Esophagus squamous epithelium (tissue), 5 donors: ENCODE results near the gene ROPN1. TPM values are rescaled to one million over a fixed set of nuclear protein-coding genes. Genes with fewer than 3 reads are reported as not detected.
"Not testable (repeated sequence)": the region's sequence is repeated elsewhere in the genome, so short reads cannot be mapped to it uniquely, and the experiment has no call there.

Experiments
- DNase-seq: peaks from one replicate; lab custom pipeline; 2025; lab: John Stamatoyannopoulos, UW
- H3K27ac ChIP-seq, 4 donors: fragments of 200-600 bp; sonication (generic); one replicate each; pipeline ENCODE4 v1.5.1; 2016 to 2019; ENCODE audit warnings: mild to moderate bottlenecking in 1 of 4
- H3K27me3 ChIP-seq, 4 donors: fragments of 200-600 bp; sonication (generic); 1 replicate in 3 of 4; 2 replicates in 1 of 4; pipeline versions ENCODE4 v1.5.1 to v1.6.0; 2017 to 2021; ENCODE audit warnings: antibody characterized with exemption in 1 of 4
- H3K36me3 ChIP-seq, 3 donors: fragments of 200-600 bp; sonication (generic); one replicate each; pipeline ENCODE4 v1.5.1; 2016 to 2019
- H3K4me1 ChIP-seq, 3 donors: fragments of 200-600 bp; sonication (generic); one replicate each; pipeline ENCODE4 v1.5.1; 2017 to 2019
- H3K4me3 ChIP-seq, 4 donors: fragments of 200-600 bp; sonication (generic); 1 replicate in 3 of 4; 2 replicates in 1 of 4; pipeline ENCODE4 v1.5.1; 2016 to 2019; ENCODE audit warnings: mild to moderate bottlenecking in 2 of 4, moderate library complexity in 1 of 4
- H3K9me3 ChIP-seq, 3 donors: fragments of 200-600 bp; sonication (generic); one replicate each; pipeline ENCODE4 v1.5.1; 2016 to 2019
- CTCF ChIP-seq, 6 experiments: fragments of 450-650 bp in 4 of 6; fragments of 200-600 bp in 2 of 6; sonication (generic) in 2 of 6; IDR thresholded peaks; one replicate each; pipeline ENCODE4 v1.5.1; 2016 to 2019; ENCODE audit warnings: antibody characterized with exemption in 6 of 6, mild to moderate bottlenecking in 4 of 6, moderate library complexity in 4 of 6
- POLR2A ChIP-seq, 4 donors: fragments of 450-650 bp; IDR thresholded peaks; one replicate each; pipeline ENCODE4 v1.6.1; 2017; ENCODE audit warnings: antibody characterized with exemption in 4 of 4, mild to moderate bottlenecking in 4 of 4, moderate library complexity in 3 of 4
- whole genome bisulfite sequencing, 2 donors: methylation state at CpG; one replicate each; pipeline ENCODE4 v1.1.5; 2018; 5-methylcytosine and 5-hydroxymethylcytosine counted together
- intact Hi-C: fragments of 100-400 bp; cut with DNase I; formaldehyde crosslinking; loops from one replicate; pipeline ENCODE4 v1.15.0; 2022
- total RNA-seq, 4 donors: library from RNA; depleted of rRNA; stranded (reverse); fragments of >200 nt; gene quantifications; one replicate each; pipeline ENCODE4 v1.1.0, GENCODE V29; 2016
- donor health status: DM: yes; HTN: yes; CAD: no.

Gene ROPN1
- total RNA-seq = under 1 TPM in 1 of 4 donors, not detected in 3; 0.38 TPM

GRCh38 chr3:123991730-123992588, at the start of gene ROPN1:
Gene ROPN1, minus strand, starts transcription at chr3:123992124. Its CDS starts 11,643 bp downstream, at chr3:123980481.
- DNase-seq, intact Hi-C loops, H3K9me3 ChIP-seq, H3K36me3 ChIP-seq, H3K4me1 ChIP-seq, H3K27ac ChIP-seq: not testable (repeated sequence)
- H3K4me3 ChIP-seq = peak within 1 kb of the TSS in 1 of 4 donors; percentile 32
- peaks cover 0 to 38% (median 0%) of the 10 kb centered on the region in 4 donors for H3K27me3 ChIP-seq
- 20% methylated on average over 1 of the region's 49 CpGs; no CpG with 5 or more reads in 1 of the 2 donors for WGBS, 2 donors

DNA sequence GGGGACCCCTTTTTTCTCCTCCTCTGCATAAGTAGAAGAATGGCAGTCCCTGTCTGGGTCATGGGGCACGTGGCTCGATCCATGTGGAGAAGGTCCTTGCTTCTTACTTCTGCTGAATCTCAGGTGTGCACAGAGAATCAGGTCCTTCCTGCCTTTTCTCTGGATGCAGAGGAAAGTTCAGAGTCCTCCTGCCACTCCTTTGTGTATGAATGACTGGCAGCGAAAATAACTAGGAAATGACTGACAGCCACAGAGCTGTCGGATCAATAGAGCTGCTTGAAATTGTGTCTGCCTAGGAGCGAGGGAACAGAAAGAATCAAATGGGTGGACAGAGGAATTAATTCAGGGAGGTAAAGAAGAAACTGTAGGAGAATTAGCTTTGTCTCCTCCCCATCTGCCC, 49.6 kb upstream of the ROPN1 start:
- Histone ChIP-seq H3K4me1 (no peaks in the 10 kb centered on the region), H3K27ac (no peak overlapping the region), H3K36me3 (no peaks in the 10 kb centered on the region), H3K4me3 (no peak overlapping the region), H3K27me3 (peaks cover 0 to 25% (median 0%) of the 10 kb centered on the region in 4 donors), H3K9me3 (no peaks in the 10 kb centered on the region)
- no peak for TF ChIP-seq POLR2A (IDR thresholded peaks at IDR 0.05)
- no peak for TF ChIP-seq CTCF (IDR thresholded peaks at IDR 0.05)
- intact Hi-C loops = no loop called here
- 72 to 86% methylated on average over 3 to 5 of the region's 5 CpGs for WGBS, 2 donors
- no peak for DNase-seq

DNA sequence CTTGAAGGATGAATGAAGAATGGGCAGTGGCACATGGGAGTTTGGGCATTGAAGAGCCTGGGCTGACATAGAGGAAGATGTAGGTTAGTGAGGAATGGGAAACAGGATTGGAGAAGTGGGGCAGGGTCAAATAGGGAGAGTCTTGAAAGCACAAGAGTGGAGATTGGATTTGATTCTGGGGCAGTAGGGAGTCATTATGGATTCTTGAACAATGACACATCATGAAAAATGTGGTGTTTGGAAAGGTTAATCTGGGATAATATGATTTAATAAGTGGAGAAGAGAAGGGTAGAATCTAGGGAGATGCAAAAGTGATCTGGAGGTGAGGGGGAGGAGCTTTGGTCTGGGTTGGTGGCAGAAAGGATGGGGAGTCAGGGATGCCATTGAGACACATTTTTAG, 45.4 kb upstream of the ROPN1 start:
- H3K27me3 ChIP-seq = peaks cover 0 to 66% (median 8%) of the 10 kb centered on the region in 4 donors
- no peak overlapping the region for H3K27ac ChIP-seq
- no peak for TF ChIP-seq POLR2A (IDR thresholded peaks at IDR 0.05)
- TF ChIP-seq CTCF (IDR thresholded peaks at IDR 0.05) = no peak
- H3K4me1 ChIP-seq = peaks cover 5 to 21% (median 19%) of the 10 kb centered on the region in 3 donors
- H3K36me3 ChIP-seq = no peaks in the 10 kb centered on the region
- intact Hi-C loops = no loop called here
- no peaks in the 10 kb centered on the region for H3K9me3 ChIP-seq
- DNase-seq = no peak
- no peak overlapping the region for H3K4me3 ChIP-seq

- H3K36me3 ChIP-seq, intact Hi-C loops, H3K9me3 ChIP-seq, H3K4me3 ChIP-seq, H3K27ac ChIP-seq, DNase-seq: not testable (repeated sequence)
- WGBS, 2 donors = 93 to 97% methylated on average over 3 of the region's 3 CpGs
- Histone ChIP-seq H3K27me3 (peaks cover 0 to 73% (median 9%) of the 10 kb centered on the region in 4 donors), H3K4me1 (peaks cover 5 to 25% (median 19%) of the 10 kb centered on the region in 3 donors)
These were observed 44.3 kb upstream of the ROPN1 start for GRCh38 chr3:124036214-124036613.

DNA sequence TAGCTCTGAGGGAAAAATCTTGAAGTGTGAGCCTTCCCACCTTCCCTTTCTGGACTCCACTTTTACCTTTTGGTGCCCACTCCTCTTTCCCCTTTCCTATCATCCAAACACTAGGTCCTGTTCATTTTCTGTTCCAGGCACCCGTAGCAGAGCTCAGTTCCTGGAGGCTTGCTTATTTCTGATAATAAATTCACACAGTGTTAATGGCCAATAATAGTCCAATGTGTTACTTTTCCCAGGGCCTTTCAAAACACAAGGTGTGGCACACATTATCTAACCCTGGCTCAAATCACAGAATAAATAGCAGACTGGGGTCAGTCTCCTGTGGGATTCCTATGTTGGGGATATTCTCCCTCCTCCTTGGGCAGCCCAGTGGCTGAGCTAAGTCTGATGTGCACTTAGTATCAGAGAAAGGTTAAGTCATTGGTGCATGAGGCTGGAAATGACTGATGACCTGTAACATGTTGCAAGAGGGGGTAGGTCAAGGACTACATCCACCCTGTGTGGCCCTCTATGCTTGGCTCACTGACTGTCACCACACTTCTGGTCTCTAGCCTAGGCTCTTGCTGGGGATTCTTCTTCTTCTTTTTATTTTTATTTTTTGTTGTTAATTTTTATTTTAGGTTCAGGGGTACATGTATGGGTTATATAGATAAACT, 43.7 kb upstream of the ROPN1 start:
- DNase-seq = no peak
- Histone ChIP-seq H3K27me3 (peaks cover 0 to 73% (median 9%) of the 10 kb centered on the region in 4 donors), H3K4me1 (peaks cover 5 to 25% (median 19%) of the 10 kb centered on the region in 3 donors), H3K4me3 (no peak overlapping the region), H3K9me3 (no peaks in the 10 kb centered on the region), H3K36me3 (no peaks in the 10 kb centered on the region), H3K27ac (no peak overlapping the region)
- intact Hi-C loops = no loop called here
- TF ChIP-seq POLR2A (IDR thresholded peaks at IDR 0.05) (no peak), CTCF (IDR thresholded peaks at IDR 0.05) (no peak)
- 78 to 79% methylated on average over 1 of the region's 1 CpG for WGBS, 2 donors

DNA sequence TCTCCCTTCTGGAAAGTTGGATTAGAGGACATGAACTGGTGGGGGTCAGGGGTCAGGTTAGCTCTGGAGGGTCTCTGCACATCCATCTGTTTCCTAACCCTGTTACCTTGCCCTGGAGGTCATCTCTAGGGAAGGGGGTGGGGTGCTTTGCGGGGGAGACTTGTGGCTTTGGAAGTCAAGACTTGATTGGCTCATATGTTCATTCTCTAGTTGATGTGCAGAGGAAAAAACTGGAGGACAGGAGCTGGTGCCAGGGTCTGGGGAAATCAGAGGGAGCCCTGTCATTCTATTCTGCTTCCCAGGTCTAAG, 42.9 kb upstream of the ROPN1 start:
- Histone ChIP-seq H3K4me1 (peaks cover 5 to 25% (median 19%) of the 10 kb centered on the region in 3 donors), H3K27me3 (peaks cover 0 to 80% (median 9%) of the 10 kb centered on the region in 4 donors), H3K27ac (no peak overlapping the region), H3K36me3 (no peaks in the 10 kb centered on the region), H3K9me3 (no peaks in the 10 kb centered on the region), H3K4me3 (peak overlapping the region in 3 of 4 donors; percentile 58 to 77 (median 65))
- TF ChIP-seq CTCF (IDR thresholded peaks at IDR 0.05) = no peak
- TF ChIP-seq POLR2A (IDR thresholded peaks at IDR 0.05) = no peak
- 33 to 43% methylated on average over 1 of the region's 1 CpG for WGBS, 2 donors
- DNase-seq = no peak
- intact Hi-C loops = no loop called here
